GM21360 (cell line): ENCODE measurements around the gene CSNK2A1.
"Not testable (repeated sequence)": the region's sequence is repeated elsewhere in the genome, so short reads cannot be mapped to it uniquely, and the experiment has no call there.

Source experiments
- ATAC-seq: cut with Tn5 transposase; IDR thresholded peaks from one replicate; pipeline ENCODE4 v1.9.1; 2021; ENCODE audit warnings: mild to moderate bottlenecking, moderate library complexity; ENCODE audit not compliant: unreplicated experiment

Gene CSNK2A1

GRCh38 chr20:536426-537010, 7.1 kb downstream of the CSNK2A1 start:
- ATAC-seq, result no peak

GRCh38 chr20:535958-536357, 7.6 kb downstream of the CSNK2A1 start:
- ATAC-seq, result no peak

- ATAC-seq, result no peak
Observed at GRCh38 chr20:533526-533925, 10.1 kb downstream of the CSNK2A1 start.

- ATAC-seq, result no peak
Observed at GRCh38 chr20:532530-532929, 11.1 kb downstream of the CSNK2A1 start.

DNA sequence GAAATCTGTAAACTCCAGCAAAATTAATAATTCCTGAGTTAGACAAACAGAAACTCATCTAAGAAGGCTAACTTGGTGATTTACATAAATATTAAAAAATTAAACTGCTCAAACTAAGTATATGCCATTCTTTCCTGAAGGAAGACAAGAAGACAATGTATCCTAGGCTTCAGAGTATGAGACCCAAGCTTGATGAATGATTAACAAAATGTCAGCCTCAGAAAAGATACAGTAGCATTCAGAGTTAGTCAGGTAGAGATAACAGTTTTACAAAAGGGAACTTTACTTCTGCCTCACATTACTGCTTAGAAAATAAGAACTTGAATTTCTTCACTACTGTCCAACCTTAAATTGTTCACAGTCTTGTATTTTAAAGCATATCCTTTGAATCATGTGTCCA, 12.0 kb downstream of the CSNK2A1 start:
- ATAC-seq, result no peak

- no peak for ATAC-seq
Observed at GRCh38 chr20:530321-530720, 13.3 kb downstream of the CSNK2A1 start.

GRCh38 chr20:528923-529604, 14.5 kb downstream of the CSNK2A1 start:
- no peak for ATAC-seq

DNA sequence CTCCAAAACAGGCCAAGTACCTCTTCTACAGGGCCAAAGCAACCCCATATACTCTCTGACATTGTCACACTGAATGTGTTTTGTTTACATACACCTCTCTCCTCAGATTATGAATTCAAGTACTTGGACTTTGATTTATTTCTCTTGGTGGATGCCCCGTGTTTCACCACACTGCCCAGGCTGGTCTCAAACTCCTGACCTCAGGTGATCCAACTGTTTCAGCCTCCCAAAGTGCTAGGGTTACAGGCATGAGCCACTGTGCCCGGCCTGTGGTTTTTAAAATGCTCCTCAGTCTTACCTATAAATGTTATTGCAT, 16.1 kb downstream of the CSNK2A1 start:
- no peak for ATAC-seq

- ATAC-seq, result no peak
Observed at GRCh38 chr20:521860-522259, 21.7 kb downstream of the CSNK2A1 start.

DNA sequence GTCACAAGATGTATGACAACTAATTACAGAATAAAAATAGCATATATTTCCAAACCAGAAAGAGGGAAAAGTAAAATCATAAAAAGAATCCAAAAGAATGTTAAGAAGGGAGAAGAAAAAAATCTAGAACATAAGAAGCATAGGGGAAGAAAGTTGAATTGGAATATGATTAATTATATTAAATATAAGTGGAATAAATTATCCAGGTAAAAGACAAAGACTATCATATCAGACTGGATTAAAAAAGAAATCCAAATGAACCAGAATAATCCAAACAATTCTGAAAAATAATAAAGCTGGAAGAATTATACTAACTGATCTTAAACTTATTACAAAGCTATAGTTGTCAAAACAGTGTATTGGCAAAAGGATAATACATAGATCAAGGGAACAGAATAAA, 23.6 kb downstream of the CSNK2A1 start:
- ATAC-seq, result no peak

GRCh38 chr20:517221-517620, 26.4 kb downstream of the CSNK2A1 start:
- ATAC-seq, result no peak

DNA sequence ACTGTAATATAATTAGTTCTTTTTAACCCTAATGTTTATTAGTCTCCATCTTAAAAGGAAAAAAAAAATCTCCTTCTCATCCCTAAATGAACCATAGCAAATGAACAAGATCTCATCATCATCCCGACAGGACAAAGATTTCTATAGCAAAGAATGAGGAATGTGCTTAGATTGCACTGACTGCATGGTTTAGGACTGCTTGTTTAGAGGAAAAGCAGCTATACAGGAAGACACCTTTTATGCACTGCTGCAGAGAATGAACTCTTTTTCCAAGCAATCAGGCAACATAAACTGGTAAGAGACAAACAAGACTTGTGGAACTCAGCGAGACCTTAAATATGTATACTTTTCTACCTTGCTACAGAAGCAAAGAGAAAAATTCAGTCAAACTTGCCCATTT, 26.8 kb downstream of the CSNK2A1 start:
- no peak for ATAC-seq

GRCh38 chr20:515696-516095, 27.9 kb downstream of the CSNK2A1 start:
- no peak for ATAC-seq

GRCh38 chr20:513429-513828, 30.2 kb downstream of the CSNK2A1 start:
- no peak for ATAC-seq

- ATAC-seq, result not testable (repeated sequence)
Observed at GRCh38 chr20:510328-511057, 33.1 kb downstream of the CSNK2A1 start.

GRCh38 chr20:508364-508787, 35.2 kb downstream of the CSNK2A1 start:
- not testable (repeated sequence) for ATAC-seq

- no peak for ATAC-seq
Observed at GRCh38 chr20:507761-508332, 35.7 kb downstream of the CSNK2A1 start.

DNA sequence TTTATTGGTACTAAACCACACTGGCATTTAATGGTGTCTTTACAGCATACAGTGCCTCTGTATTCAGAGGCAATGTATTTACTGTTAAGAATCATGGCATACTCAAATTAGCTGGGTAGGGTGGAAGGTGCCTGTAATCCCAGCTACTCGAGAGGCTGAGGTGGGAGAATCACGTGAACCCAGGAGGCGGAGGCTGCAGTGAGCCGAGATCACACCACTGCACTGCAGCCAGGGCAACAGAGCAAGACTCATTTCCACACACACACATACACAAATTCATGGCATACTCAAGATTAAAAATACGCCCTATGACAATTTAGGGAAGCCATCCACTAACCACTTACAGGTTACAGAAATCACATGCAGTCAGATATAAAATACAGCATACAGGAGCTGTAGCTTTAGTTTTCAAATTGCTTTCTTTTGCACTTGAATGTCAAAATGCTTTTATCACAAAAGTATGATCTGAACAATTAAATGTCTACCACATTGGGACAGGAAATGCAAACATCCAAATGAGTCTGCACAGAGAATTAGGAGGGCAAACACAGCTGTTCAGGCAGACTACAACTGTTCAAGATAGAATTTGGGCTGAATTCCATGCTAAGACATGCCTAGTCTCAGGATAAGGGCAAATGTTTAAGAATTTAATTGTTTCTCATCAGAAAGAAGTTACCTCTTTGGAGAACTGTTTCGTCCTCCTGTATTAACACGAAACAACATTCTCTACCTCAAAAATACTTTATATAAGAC, 36.4 kb downstream of the CSNK2A1 start:
- ATAC-seq, result no peak

GRCh38 chr20:504632-505075, 38.9 kb downstream of the CSNK2A1 start:
- ATAC-seq, result no peak

- ATAC-seq, result no peak
Observed at GRCh38 chr20:503048-503737, 40.4 kb downstream of the CSNK2A1 start.

DNA sequence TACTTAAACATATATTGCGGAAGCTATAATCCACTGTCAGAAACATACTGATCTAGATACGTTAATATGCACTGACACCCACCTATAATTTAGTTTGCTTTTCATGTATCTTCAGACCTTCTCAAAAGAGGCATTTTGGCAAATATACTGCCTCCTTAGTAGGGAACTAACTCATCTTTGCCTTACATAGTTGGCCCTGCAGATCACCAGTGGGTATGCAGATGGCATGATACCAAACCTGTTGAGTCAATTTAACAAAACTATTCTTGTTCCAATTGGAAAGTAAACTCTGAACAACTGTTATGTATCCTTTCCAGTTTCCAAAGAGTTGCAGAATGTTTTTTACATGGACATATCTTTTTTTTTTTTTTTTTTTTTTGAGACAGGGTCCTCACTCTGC, 45.6 kb downstream of the CSNK2A1 start:
- ATAC-seq, result no peak
